ENCODE data around the gene SBK3.
"Not testable (repeated sequence)": the region's sequence is repeated elsewhere in the genome, so short reads cannot be mapped to it uniquely, and the experiment has no call there.

DNA sequence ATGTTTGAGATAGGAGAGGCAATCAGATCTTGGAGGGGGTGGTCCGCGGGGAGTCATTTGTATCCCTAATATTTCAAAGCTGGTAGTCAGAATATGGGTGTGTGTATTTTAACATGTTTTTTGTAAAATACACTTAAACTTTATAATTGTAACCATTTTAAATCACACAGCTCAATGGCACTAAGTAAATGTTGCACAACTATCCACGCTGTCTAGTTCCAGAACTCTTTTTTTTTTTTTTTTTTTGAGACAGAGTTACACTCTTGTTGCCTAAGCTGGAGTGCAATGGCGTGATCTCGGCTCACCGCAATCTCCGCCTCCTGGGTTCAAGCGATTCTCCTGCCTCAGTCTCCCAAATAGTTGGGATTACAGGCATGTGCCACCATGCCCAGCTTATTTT lies 38.6 kb upstream of the SBK3 start:
- not testable (repeated sequence) for TF ChIP-seq CTCF (IDR thresholded peaks at IDR 0.05); POLR2AphosphoS5 (IDR thresholded peaks at IDR 0.05; ENCODE audit: low read depth, low read length); TCF7L2 (IDR thresholded peaks at IDR 0.05; ENCODE audit: low read depth, low read length); SIN3A (IDR thresholded peaks at IDR 0.05; ENCODE audit: borderline replicate concordance, insufficient read depth, low read depth, low read length); REST (IDR thresholded peaks at IDR 0.05; ENCODE audit: insufficient read depth in 1 of 2, low read depth in 2 of 2, low read length in 1 of 2)
